Liver (tissue), 9 donors: ENCODE results near the gene RO60. TPM values are rescaled to one million over a fixed set of nuclear protein-coding genes. Genes with fewer than 3 reads are reported as not detected.

Experiments
- DNase-seq: peaks from one replicate; pipeline ENCODE4 v3.0.0-alpha.2; 2017; ENCODE audit warnings: low spot score
- H3K27ac ChIP-seq, 2 donors: one replicate each; pipeline ENCODE4 v1.7.0; 2013; ENCODE audit warnings: inconsistent platforms in 2 of 2, low read length in 2 of 2, control low read depth in 1 of 2, low read depth in 1 of 2, mild to moderate bottlenecking in 1 of 2
- H3K27me3 ChIP-seq, 4 donors: one replicate each; pipeline versions ENCODE4 v1.6.1 to v1.7.0; 2013; ENCODE audit warnings: low read length in 3 of 4, inconsistent platforms in 1 of 4, mild to moderate bottlenecking in 1 of 4, moderate library complexity in 1 of 4; ENCODE audit not compliant: control insufficient read depth in 4 of 4, insufficient read depth in 4 of 4
- H3K36me3 ChIP-seq, 4 donors: one replicate each; pipeline versions ENCODE4 v1.6.1 to v1.7.0; 2013; ENCODE audit warnings: low read length in 3 of 4, mild to moderate bottlenecking in 3 of 4, low read depth in 1 of 4, moderate library complexity in 1 of 4; ENCODE audit not compliant: control insufficient read depth in 4 of 4, insufficient read depth in 3 of 4
- H3K4me1 ChIP-seq, 4 donors: one replicate each; pipeline versions ENCODE4 v1.6.1 to v1.7.0; 2013; ENCODE audit warnings: low read length in 3 of 4, mild to moderate bottlenecking in 3 of 4, moderate library complexity in 1 of 4; ENCODE audit not compliant: control insufficient read depth in 4 of 4, insufficient read depth in 4 of 4
- H3K4me3 ChIP-seq, 3 donors: one replicate each; pipeline versions ENCODE4 v1.6.1 to v1.7.0; 2013; ENCODE audit warnings: low read length in 3 of 3, control low read depth in 1 of 3, low read depth in 1 of 3, mild to moderate bottlenecking in 1 of 3
- H3K9ac ChIP-seq, 2 donors: one replicate each; pipeline ENCODE4 v1.7.0; 2013; ENCODE audit warnings: low read length in 2 of 2, mild to moderate bottlenecking in 2 of 2, moderate library complexity in 2 of 2, control low read depth in 1 of 2, low read depth in 1 of 2
- H3K9me3 ChIP-seq, 4 donors: one replicate each; pipeline versions ENCODE4 v1.6.1 to v1.7.0; 2013; ENCODE audit warnings: low read length in 3 of 4; ENCODE audit not compliant: control insufficient read depth in 4 of 4
- EGR1 ChIP-seq, 2 donors: IDR thresholded peaks; 2 replicates each; pipeline ENCODE4 v1.6.1; 2016 to 2018; ENCODE audit warnings: antibody characterized with exemption in 2 of 2, low read depth in 2 of 2
- FOXA1 ChIP-seq: IDR thresholded peaks from 2 replicates; pipeline ENCODE4 v1.6.1; 2016; ENCODE audit warnings: antibody characterized with exemption
- FOXA2 ChIP-seq: IDR thresholded peaks from 2 replicates; pipeline ENCODE4 v1.6.1; 2016; ENCODE audit warnings: antibody characterized with exemption
- GABPA ChIP-seq, 2 donors: IDR thresholded peaks in 1 of 2; conservative IDR thresholded peaks in 1 of 2; 2 replicates each; pipeline ENCODE4 v1.6.1; 2016; ENCODE audit warnings: antibody characterized with exemption in 2 of 2, mild to moderate bottlenecking in 1 of 2, moderate library complexity in 1 of 2
- HNF4A ChIP-seq, 2 donors: conservative IDR thresholded peaks; 2 replicates each; pipeline ENCODE4 v1.6.1; 2016; ENCODE audit warnings: antibody characterized with exemption in 2 of 2, mild to moderate bottlenecking in 2 of 2
- HNF4G ChIP-seq: IDR thresholded peaks from 2 replicates; pipeline ENCODE4 v1.6.1; 2016; ENCODE audit warnings: antibody characterized with exemption
- JUND ChIP-seq, 2 donors: IDR thresholded peaks; 2 replicates each; pipeline ENCODE4 v1.6.1; 2016; ENCODE audit warnings: antibody characterized with exemption in 2 of 2
- NR2F2 ChIP-seq: IDR thresholded peaks from 2 replicates; pipeline ENCODE4 v1.6.1; 2016; ENCODE audit warnings: antibody characterized with exemption
- RAD21 ChIP-seq, 2 donors: IDR thresholded peaks; 2 replicates each; pipeline ENCODE4 v1.6.1; 2016; ENCODE audit warnings: antibody characterized with exemption in 2 of 2, mild to moderate bottlenecking in 2 of 2
- RXRA ChIP-seq, 2 donors: IDR thresholded peaks; 2 replicates each; pipeline ENCODE4 v1.6.1; 2017 to 2018; ENCODE audit warnings: antibody characterized with exemption in 2 of 2, mild to moderate bottlenecking in 1 of 2
- SP1 ChIP-seq: IDR thresholded peaks from 2 replicates; pipeline ENCODE4 v1.6.1; 2018; ENCODE audit warnings: antibody characterized with exemption, mild to moderate bottlenecking
- YY1 ChIP-seq: IDR thresholded peaks from 2 replicates; pipeline ENCODE4 v1.6.1; 2016; ENCODE audit warnings: antibody characterized with exemption, mild to moderate bottlenecking
- polyA plus RNA-seq, 2 donors: library from polyadenylated mRNA; stranded (reverse) in 1 of 2; unstranded in 1 of 2; fragments of 200-250 nt in 1 of 2; fragments of >200 nt in 1 of 2; fragmentation: Nextera tagmentation in 1 of 2; extraction: Ambion mirVana in 1 of 2; gene quantifications; one replicate each; pipeline versions ENCODE4 v1.2.1 to v1.2.3, GENCODE V29; 2013 to 2015
- total RNA-seq, 2 donors: library from RNA; depleted of rRNA; stranded (reverse); fragments of >200 nt; gene quantifications; one replicate each; pipeline ENCODE4 v1.2.3, GENCODE V29; 2014
- TF ChIP-seq, protein P1 (sequence below): IDR thresholded peaks from 2 replicates; pipeline ENCODE4 v1.6.1; 2016; ENCODE audit warnings: antibody characterized with exemption, mild to moderate bottlenecking
- TF ChIP-seq, protein P2 (sequence below): fragments of 150-350 bp; IDR thresholded peaks from 2 replicates; pipeline ENCODE4 v1.5.1; 2017; ENCODE audit warnings: improper control_type of control experiment, low read depth, low read length; ENCODE audit not compliant: missing input control
- TF ChIP-seq, protein P3 (sequence below): IDR thresholded peaks from 2 replicates; pipeline ENCODE4 v1.6.1; 2016; ENCODE audit warnings: antibody characterized with exemption
- TF ChIP-seq, protein P4 (sequence below): IDR thresholded peaks from 2 replicates; pipeline ENCODE4 v1.6.1; 2016; ENCODE audit warnings: antibody characterized with exemption
- TF ChIP-seq, protein P5 (sequence below): IDR thresholded peaks from 2 replicates; pipeline ENCODE4 v1.6.1; 2016; ENCODE audit warnings: antibody characterized with exemption
- donor health status: healthy.
- donor health status: healthy.
- donor health status: healthy.
- donor health status: healthy.
- donor health status: healthy.

RO60 gene
- total and polyA plus RNA-seq, 4 donors: 5.9 to 121 (median 34.9) TPM

DNA sequence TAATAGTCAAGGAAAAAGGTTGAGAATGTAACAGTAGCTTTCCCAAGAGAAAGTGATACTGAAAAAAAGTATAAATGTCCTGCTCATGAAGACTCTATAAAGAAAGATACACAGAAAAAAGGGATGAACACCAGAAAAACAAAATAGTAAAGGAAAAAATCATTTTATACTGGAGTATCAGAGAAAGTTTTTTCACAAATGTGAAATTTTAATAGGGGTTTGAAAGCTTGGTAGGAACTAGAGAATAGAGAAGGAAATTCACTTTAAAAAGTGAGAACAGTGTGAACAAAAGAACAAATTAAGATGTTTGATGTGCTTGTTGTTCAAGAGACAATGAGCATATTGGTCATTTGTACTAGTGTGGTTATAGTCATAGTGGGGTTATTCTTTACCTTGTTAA, 25.8 kb upstream of the RO60 start:
- Histone ChIP-seq H3K9ac (no peak overlapping the region), H3K36me3 (peaks cover 0 to 4% (median 0%) of the 10 kb centered on the region in 4 donors), H3K9me3 (no peaks in the 10 kb centered on the region), H3K4me1 (peaks cover 0 to 14% (median 10%) of the 10 kb centered on the region in 4 donors), H3K27ac (no peak overlapping the region), H3K27me3 (no peaks in the 10 kb centered on the region), H3K4me3 (no peak overlapping the region)
- TF ChIP-seq RXRA (IDR thresholded peaks at IDR 0.05): no peak
- no peak for TF ChIP-seq EGR1 (IDR thresholded peaks at IDR 0.05; ENCODE audit: low read depth in 2 of 2)
- TF ChIP-seq, protein P1, sequence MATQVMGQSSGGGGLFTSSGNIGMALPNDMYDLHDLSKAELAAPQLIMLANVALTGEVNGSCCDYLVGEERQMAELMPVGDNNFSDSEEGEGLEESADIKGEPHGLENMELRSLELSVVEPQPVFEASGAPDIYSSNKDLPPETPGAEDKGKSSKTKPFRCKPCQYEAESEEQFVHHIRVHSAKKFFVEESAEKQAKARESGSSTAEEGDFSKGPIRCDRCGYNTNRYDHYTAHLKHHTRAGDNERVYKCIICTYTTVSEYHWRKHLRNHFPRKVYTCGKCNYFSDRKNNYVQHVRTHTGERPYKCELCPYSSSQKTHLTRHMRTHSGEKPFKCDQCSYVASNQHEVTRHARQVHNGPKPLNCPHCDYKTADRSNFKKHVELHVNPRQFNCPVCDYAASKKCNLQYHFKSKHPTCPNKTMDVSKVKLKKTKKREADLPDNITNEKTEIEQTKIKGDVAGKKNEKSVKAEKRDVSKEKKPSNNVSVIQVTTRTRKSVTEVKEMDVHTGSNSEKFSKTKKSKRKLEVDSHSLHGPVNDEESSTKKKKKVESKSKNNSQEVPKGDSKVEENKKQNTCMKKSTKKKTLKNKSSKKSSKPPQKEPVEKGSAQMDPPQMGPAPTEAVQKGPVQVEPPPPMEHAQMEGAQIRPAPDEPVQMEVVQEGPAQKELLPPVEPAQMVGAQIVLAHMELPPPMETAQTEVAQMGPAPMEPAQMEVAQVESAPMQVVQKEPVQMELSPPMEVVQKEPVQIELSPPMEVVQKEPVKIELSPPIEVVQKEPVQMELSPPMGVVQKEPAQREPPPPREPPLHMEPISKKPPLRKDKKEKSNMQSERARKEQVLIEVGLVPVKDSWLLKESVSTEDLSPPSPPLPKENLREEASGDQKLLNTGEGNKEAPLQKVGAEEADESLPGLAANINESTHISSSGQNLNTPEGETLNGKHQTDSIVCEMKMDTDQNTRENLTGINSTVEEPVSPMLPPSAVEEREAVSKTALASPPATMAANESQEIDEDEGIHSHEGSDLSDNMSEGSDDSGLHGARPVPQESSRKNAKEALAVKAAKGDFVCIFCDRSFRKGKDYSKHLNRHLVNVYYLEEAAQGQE: no peak
- no peak for TF ChIP-seq FOXA2
- TF ChIP-seq GABPA (IDR thresholded peaks at IDR 0.05 in 1 of 2, conservative IDR thresholded peaks at IDR 0.05 in 1 of 2): no peak
- TF ChIP-seq HNF4G: no peak
- TF ChIP-seq FOXA1: no peak
- TF ChIP-seq, protein P2, sequence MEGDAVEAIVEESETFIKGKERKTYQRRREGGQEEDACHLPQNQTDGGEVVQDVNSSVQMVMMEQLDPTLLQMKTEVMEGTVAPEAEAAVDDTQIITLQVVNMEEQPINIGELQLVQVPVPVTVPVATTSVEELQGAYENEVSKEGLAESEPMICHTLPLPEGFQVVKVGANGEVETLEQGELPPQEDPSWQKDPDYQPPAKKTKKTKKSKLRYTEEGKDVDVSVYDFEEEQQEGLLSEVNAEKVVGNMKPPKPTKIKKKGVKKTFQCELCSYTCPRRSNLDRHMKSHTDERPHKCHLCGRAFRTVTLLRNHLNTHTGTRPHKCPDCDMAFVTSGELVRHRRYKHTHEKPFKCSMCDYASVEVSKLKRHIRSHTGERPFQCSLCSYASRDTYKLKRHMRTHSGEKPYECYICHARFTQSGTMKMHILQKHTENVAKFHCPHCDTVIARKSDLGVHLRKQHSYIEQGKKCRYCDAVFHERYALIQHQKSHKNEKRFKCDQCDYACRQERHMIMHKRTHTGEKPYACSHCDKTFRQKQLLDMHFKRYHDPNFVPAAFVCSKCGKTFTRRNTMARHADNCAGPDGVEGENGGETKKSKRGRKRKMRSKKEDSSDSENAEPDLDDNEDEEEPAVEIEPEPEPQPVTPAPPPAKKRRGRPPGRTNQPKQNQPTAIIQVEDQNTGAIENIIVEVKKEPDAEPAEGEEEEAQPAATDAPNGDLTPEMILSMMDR: no peak
- no peak for TF ChIP-seq NR2F2
- TF ChIP-seq, protein P3, sequence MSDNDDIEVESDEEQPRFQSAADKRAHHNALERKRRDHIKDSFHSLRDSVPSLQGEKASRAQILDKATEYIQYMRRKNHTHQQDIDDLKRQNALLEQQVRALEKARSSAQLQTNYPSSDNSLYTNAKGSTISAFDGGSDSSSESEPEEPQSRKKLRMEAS: no peak
- no peak for TF ChIP-seq YY1
- no peak for TF ChIP-seq SP1
- no peak for TF ChIP-seq RAD21 (IDR thresholded peaks at IDR 0.05)
- TF ChIP-seq, protein P4, sequence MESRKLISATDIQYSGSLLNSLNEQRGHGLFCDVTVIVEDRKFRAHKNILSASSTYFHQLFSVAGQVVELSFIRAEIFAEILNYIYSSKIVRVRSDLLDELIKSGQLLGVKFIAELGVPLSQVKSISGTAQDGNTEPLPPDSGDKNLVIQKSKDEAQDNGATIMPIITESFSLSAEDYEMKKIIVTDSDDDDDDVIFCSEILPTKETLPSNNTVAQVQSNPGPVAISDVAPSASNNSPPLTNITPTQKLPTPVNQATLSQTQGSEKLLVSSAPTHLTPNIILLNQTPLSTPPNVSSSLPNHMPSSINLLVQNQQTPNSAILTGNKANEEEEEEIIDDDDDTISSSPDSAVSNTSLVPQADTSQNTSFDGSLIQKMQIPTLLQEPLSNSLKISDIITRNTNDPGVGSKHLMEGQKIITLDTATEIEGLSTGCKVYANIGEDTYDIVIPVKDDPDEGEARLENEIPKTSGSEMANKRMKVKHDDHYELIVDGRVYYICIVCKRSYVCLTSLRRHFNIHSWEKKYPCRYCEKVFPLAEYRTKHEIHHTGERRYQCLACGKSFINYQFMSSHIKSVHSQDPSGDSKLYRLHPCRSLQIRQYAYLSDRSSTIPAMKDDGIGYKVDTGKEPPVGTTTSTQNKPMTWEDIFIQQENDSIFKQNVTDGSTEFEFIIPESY: no peak
- no peak for TF ChIP-seq JUND (IDR thresholded peaks at IDR 0.05)
- TF ChIP-seq, protein P5, sequence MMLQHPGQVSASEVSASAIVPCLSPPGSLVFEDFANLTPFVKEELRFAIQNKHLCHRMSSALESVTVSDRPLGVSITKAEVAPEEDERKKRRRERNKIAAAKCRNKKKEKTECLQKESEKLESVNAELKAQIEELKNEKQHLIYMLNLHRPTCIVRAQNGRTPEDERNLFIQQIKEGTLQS: no peak
- TF ChIP-seq HNF4A (conservative IDR thresholded peaks at IDR 0.05): no peak
- DNase-seq: no peak
